Stimulated activated CD4-positive, alpha-beta T cell treated with anti-CD3 and anti-CD28 coated beads, Interleukin-4, amount 100 ng/mL, for 4 hours (primary cell): Measurements from ENCODE around the gene PACSIN2.
"Not testable (repeated sequence)": the region's sequence is repeated elsewhere in the genome, so short reads cannot be mapped to it uniquely, and the experiment has no call there.

Experiments
- DNase-seq, 2 experiments: peaks; one replicate each; pipeline ENCODE4 v3.0.0-alpha.2; 2020

Gene PACSIN2

DNA sequence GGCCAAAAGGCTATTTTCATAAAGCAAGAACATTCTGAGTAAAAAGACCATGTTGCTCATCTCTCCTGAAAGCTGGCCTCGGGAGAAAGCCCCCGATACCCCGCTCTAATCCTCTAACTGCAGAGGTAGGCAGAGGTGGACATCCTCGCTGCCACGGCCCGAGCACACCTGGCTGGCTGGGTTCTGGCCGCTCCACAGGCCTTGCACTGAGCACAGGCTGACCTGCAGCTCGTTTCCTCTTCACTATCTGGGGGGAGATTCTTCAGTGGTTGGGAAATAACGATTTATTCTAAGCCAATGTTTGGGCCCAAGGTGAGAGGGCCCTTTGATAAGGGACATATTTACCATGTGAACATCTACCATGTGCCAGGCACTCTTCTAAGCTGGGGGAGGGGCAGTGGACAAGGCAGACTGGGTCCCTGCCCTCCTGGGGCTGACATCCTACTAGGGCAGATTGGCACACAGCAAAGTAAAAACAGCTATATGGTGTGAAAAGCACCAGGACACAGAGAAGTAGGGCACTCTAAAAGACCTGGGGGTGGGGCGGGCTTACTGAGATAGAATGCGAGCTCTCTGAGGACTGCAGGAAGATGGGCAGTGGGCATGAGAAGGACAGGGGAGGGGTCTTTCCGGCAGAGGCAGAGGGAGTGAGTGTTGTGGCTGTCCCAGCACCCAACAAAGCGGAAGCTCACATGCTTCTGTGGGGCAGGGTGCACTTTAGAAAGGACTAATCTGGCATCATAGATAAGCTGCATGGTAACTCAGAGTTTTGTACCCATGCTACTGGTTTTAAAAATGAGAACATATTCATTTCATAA, 92.4 kb downstream of the PACSIN2 start:
- DNase-seq: no peak

DNA sequence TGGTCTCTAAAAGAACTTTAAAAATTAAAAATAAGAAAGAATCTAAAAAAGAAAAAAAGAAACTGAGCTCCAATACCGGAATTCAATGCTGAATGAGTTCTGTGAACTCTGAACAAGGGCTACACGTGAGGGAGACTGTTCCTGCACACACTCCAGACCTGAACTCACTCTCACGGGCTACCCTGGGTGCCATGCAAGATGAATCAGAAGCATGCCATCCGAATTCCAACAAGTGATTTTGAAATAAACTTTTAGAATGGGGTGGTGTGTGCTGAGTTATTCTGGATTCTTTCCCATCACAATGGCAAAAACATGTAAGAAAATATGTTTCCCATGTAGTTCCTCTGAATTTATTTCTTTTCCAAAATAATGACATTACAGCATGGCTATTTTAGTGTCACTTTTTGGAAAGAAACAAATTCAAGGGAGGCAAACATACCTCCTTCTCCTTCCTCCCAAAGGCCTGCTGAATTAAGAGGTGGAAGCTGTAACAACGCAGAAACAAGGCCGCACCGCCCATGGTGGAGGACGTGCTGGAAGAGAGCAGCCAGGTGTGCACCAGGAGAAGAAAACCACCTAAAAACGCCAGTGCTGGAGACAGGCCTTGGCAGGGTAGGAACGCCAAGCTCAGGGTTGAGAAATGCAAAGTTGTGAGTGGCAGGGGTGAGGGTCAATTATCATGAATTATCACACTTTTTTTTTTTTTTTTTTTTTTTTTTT, 94.7 kb downstream of the PACSIN2 start:
- no peak for DNase-seq

DNA sequence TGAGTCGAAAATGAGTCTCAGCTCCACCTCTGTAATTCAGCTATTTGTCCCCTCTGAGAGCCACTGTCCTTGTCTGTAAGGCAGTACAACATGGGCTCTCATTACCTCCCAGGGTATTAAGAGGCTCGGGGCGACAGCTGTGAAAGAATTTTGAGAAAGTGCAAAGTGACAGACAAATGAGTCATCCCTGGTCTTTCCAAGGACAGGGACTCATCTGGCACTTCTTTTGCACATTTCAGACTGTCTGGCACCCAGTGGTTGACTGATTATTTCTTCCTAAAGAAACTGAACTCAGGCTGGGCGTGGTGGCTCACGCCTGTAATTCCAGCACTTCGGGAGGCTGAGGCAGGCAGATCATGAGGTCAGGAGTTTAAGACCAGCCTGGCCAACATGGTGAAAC, 95.8 kb downstream of the PACSIN2 start:
- no peak for DNase-seq

DNA sequence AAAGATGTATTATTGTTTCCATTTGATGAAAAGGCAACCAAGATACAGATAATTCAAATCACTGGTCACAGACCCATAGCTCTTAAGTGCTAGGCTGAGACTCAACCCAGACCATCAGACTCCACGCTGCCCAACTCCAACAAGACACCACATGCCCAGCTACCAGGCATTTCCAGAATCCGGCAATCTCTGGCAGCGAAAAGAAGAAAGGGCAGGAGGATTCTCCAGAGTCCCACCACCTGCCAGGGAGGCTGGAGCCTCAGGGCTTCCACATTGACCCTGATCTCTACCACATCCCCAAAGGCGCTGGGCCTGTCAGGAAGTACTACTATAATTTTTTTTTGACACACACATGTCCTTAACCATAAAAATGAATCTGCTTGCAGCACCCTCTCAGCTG, 96.4 kb downstream of the PACSIN2 start:
- DNase-seq: no peak

DNA sequence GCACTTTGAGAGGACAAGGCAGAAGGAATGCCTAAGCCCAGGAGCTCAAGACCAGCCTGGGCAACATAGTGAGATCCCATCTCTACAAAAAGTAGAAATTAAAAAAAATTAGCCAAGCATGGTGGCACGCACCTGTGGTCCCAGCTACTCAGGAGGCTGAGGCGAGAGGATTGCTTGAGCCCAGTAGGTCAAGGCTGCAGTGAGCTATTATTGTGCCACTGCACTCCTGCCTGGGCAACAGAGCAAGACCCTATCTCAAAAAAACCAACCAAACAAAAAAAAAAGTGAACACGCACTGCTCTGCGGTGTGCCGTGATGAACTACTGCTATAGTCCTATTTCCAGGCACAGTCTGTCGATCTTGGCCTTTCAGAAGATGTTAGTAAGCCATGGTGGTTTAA, 97.6 kb downstream of the PACSIN2 start:
- not testable (repeated sequence) for DNase-seq

DNA sequence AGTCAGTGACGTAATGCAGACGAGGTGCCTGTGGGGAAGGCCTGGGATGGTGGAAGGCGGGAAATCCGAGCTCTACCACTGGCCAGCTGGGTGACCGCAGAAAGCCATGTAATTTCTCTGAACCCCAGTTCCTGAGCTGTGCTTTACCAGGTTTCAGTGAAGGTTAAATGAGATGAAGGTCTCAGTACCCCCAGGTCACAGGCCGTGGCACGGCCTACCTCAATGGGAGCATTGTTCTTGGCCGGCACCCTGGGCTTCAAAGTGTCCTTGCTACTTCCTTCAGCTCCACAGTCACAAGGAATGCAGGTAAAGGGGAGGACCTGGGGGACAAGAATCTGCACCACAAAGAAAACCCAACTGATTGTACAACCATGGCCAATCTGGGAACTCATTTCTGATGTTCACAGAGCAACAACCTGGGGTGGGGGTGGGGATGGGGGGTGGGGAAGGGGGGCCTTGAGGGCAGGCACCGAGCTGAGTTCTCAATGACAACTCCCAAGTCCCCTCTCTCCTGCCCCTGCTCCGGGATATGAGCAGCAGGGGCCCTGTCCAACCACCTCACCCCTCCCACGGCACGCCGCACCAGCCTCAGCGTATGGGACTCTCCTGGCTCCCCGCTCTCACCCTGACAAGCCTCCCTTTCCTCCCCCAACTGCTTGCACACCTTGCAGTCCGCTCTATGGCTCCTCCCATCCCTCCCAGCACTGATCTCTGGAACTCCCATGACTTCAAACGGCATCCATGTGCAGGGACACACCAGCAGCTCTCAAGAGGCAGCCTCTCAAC, 98.8 kb downstream of the PACSIN2 start:
- DNase-seq: no peak

DNA sequence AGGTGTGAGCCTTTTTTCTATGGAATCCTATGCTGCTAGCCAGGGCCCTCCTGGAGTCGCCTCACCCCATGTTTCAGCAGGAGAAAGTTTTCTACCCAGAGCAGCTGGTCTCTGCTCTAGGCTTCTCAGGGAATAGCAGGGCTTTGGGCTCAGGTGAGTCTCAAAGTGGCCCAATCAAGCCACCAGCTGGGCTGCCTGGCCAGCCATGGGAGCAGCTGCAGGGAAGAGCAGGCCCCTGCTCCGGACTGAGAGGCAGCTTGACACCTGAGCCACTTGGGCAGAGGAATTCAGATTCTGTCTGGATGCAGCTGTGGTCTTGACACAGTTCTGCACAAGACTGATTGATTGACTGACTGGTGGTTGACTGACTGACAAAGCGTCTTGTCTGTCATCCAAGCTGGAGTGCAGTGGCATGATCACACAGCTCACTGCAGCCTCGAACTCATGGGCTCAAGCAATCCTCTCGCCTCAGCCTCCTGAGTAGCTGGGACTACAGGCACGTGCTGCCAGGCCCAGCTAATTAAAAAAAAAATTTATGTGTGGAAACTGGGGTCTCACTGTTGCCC, 100.4 kb downstream of the PACSIN2 start:
- no peak for DNase-seq

DNA sequence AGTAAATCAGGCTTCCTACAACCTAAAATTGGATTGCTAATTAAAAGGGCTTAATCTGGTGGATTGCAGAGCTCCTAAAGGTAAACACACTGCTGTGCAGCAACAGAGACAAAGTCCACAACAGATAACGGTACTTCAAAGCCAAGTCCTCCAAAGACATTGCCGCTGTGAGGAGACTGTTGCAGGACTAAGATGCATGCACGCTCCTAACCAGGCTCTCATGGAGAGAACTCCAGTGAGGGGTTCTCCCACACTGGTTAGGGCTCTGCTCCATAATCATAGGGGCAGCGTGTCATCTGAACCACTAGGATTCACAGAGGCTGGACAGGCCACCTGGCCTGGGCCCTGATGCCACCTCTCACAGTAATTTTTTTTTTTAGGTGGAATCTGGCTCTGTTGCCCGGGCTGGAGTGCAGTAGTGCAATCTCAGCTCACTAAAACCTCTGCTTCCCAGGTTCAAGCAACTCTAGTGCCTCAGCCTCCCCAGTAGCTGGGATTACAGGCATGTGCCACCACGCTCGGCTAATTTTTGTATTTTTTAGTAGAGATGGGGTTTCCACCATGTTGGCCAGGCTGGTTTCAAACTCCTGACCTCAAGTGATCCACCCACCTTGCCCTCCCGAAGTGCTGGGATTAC, 101.0 kb downstream of the PACSIN2 start:
- DNase-seq: no peak

DNA sequence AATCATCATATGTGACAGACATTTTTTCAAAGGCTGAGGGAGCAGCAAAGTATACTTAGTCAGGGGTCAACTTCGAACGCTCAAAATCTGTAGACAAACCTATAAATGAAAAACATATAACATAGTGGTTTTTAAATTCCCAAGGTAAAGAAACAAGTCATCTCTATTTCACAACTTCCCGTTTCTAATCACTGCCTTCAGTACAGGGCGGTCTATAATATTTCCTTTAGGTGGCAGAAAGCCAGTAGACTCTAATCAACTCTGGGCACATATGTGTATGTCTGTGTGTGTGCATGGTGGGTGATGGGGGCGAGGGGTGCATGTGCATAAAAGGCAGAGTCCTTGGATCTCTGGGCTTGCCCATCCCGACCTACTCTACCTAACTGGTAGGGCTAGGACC, 102.9 kb downstream of the PACSIN2 start:
- no peak for DNase-seq

DNA sequence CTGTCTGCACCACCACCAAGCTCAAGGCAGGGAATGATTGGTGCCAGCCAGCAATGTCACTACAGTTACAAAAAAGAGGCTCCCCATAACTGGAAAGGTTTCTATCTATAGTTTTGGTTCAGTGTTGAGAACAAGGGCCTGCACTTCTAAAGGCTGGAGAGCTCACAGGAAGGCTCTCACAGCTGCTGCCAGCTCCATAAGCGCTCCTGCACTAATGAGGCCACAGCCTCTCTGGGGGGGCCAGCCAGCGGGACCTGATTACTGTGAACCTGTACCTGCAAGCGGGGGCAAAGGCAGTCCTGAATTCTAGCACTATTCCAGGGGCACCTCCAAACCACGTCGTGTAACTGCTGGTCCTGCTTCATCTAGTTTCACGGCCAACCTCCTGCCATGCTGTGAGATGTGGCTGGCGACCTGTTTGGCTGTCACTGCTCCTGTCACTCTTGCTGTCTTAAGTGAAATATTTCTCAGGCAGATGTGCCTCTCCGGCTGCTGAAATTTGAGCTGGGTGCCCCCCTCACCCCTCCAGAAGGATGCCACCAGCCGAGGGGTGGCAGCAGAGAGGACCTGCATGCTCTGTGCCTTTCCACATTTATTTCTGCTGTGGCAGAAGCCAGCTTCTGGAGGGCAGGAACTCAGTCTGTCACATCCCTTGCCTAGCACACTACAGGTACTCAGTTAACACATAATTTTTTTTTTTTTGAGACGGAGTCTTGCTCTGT, 104.6 kb downstream of the PACSIN2 start:
- DNase-seq: no peak

DNA sequence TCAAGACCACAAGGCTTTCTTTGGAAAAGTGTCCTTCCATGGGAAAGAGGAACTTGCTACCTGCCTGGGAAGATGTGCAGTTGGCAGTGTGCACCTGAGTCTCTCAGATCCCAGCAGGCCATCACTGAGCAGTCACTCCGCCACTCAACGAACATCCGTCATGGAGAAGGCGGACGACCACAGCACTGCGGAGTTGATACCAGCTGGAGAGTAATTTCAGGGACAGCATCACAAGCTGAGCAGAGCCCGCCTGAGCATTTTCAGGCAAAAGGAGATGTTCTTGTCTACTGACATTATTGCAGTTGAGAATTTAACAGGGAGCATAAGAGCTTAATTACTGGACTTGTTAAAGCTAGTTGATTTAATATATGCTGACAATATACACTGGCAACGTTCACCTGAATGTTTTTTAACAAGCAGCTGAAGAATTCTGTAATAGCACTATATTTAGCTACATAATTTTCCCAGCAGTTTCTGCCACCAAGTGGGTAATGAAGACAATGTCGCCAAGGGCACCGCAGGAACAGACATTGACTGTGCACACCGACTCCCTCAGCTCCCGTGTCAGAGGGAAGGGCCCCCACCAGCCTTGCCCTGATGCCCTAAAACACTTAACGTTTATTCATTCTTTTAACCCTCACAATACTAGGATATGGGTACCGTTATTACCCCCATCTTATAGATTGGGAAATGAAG, 105.4 kb downstream of the PACSIN2 start:
- DNase-seq: no peak

DNA sequence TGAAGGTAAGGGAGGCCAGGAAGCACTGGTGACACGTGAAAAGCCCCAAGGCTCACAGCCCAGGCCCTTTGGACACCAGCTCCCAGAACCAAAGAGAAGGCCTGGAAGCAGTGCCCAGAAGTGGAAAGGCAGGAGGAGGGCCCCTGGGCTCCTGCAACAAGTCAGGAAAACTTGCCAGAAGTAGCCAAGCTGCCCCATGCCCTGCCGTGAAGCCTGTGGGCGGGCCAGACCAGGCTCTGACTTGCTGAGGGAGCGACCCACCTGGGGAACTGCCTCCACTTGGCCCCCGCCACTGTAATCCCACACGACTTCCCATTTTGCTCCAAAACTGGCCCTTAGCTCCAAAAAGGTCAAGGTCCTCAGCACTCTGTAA, 106.6 kb downstream of the PACSIN2 start:
- no peak for DNase-seq

DNA sequence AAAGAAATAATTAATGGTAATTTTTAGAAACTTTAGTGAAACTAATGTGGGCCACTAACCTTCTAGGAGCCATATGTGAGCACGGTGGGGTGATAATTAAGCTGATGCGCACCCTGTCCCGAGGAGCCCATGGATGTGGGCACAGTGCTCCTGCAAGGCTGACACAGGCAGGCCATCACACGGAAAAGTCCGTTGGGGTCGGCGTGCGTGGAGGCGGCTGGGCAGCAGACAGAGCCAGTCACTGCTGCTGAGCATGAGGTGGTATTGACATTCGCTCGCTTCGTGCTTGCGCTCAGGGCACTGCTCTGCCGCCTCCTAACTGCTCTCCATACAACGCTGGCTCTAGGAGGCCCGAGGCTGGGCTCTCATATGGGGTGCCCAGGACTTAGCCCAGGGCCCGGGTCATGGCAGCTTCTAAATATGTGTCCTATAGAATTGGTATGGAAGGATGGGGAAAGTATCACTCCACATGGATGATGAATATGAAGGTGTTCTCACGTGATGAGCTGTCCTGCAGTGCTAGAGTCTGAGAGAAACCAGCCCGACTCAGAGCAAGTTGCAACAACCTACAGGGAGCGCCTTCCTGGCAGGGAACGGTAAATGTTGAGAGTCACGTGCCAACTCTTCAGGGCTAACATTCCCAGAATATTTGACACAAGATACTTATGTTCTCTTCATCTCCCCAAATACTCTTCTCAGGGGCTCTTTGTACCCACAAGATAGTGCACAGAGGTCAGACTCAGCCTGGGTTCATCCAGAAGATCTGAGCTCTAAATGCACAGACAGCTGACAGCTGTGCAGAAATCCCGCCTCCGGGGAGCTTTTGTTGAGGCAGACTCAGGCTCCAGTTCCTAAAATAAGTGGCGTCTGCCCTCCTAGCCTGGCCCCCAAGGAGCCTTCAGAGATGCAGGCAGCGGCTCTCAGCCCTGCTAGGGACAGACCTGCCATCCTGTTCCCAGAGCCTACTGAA, 107.3 kb downstream of the PACSIN2 start:
- no peak for DNase-seq

DNA sequence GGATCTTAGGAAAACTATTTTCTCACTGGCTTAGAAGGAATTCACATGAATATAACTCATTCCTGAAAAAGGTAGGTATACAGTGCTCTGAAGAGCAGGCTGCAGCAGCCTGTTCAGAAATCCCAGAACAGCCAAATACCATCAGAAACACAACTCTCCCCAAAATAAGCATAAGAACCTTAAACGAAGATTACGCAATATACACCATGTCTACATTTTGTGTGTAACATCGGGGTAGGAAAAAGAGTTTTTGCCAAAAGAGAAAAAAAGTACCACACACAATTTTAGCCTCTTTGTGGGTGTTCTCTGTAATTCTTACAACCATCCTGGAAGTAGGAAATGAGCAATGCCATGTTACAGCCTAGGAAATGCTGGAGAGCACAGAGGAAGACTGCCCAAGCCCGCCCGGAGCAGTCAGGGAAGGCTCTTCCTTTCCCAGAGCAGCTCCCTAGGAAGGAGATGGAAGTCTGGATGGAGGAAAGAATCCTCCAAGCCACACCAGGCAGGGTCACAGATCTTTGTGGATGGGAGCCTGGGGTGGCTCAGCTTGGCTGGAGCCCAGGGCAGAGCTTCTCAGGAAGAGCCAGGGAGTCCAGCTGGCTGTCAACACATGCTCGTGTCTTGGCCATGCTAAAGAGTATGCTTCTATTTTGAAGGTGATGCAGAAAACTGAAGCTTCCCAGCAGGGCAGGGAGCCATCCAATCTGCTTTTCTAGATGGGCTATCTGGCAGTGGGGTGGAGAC, 108.2 kb downstream of the PACSIN2 start:
- DNase-seq: no peak

DNA sequence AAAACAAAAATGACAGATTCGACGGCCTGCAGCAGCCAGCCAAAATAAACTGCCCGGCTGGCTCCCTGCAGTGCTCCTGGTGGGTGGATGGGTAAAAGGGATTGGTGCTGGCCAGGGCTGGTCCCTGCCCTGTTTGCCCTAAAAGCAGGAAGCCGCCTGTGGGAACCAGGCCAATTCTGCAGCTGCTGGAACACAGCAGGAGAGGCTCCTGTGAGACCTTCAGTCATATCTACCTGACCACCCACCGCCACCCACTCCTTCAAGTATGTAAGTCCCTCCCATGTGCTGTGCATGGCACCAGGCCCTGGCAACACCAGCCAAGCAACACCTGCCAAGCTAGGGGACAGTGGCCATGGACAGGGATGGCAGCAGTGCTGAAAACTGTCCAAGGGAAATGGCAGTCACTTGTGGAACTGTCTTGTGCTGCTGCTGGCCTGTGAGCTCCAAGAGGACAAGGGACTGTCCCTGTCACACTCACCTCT, 109.2 kb downstream of the PACSIN2 start:
- DNase-seq: no peak

DNA sequence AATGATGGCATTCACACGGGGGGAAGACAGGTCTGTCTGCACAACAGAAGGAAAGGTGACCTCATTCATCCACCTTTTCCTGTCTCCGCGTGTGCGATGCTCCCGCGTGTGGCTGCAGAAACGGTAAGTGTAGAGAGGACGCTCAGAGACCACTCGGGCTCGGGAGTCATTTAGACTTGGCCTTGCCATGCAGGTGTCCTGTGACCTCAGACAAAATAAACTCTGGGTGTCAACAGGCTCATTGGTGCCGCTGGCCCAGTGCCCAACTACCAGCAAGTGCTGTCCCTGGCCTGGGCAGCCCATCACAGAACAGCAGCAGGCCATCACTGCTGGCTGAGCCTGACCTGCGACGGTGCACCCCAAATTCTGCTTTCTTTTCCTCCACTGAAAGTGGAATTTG, 109.7 kb downstream of the PACSIN2 start:
- DNase-seq: no peak

DNA sequence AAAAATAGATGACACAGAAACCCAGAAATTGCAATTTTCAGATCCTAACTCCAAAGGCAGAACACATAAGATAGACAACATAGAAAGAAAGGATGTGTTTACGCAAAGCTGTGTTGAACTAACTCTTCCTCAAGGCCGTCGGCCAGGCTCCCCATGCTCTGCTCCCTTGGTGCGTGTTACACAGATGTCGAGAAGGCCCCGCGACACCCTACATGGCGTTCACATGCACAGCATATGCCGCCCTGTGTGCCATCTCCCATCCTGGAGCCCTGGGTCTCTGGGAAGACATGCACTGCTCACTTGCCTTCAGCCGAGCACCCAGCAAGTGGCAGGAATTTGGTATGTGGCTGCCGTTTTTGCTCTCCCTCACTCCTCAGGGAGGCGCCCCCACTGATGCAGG, 110.9 kb downstream of the PACSIN2 start:
- no peak for DNase-seq

DNA sequence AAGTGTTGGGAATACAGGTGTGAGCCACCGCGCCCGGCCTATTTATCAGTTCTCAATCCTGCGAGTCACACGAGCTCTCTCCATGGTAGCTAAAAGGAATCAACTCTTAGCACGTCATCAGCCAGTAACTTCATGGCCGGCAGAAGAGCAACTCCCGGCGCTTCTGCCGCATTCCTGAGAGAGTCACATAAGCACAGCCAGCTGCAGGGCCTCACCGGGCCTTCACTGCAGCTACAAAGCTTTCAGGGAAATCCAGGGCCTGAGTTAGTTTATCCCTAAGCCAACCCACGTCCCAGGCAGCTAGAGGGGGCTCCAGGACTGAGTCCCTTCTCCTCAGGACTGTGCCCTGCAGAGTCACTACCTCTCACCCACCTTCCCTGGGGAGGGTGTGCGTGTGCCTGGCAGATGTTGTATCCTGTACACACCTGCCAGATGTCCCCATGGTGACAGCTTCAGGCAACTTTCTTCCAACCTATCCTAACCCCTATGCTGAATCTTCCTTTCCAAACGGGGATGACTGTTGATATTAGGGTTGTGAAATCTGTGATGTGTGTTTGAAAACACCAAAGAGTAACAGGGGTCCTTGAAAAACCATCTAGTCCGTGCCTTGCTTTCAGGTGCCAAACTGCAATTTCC, 112.0 kb downstream of the PACSIN2 start:
- DNase-seq: no peak
